NCI-H2081 (cell line): ENCODE data around the gene KRT27.
"Not testable (repeated sequence)": the region's sequence is repeated elsewhere in the genome, so short reads cannot be mapped to it uniquely, and the experiment has no call there.

Source experiments
- DNase-seq, 2 experiments: peaks; one replicate each; lab custom pipeline; 2025; lab: John Stamatoyannopoulos, UW

Gene KRT27

DNA sequence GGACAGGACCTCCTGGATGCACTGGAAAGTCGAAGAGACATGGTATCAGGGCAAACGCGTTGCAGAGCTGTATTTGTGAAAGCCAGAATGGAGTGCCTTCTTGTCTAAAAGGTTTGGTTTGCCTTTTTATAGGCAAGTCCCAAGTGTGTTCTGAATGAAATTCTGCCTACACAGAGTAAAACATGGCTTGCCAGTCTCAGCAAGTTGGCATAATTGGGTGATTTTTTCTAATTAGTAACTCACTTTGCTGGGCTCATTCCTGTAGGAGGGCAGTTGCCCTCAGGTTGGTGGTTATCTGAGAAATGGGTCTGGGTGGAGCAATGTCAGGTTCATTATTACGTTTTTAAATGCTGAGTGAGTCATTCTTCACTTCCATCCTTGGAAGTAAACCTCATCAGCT lies 27.1 kb downstream of the KRT27 start, which contains the start of gene KRT25:
Gene KRT25, minus strand, starts transcription at position 101 of the 400 bp plus-strand sequence. Its CDS starts 60 bp downstream, at position 41.
- DNase-seq = no peak

- no peak for DNase-seq
Measured at GRCh38 chr17:40753804-40754203, 28.5 kb downstream of the KRT27 start.

DNA sequence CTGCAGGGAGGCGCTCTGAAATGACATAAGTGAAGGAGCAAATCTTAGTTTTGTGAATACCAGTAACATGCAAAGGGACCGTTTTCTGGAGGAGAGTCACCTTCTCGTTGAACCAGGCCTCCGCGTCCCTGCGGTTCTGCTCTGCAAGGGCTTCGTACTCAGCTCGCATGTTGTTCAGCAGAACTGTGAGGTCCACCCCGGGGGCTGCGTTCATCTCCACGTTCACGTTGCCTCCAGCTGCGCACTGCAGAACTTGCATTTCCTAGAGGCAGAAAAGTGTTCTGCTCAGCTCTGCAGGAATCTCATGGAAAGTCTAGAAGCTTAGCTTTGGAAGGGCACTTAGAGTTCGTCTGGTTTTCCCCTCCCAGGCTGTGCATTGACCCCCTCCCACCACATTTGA lies 31.3 kb downstream of the KRT27 start:
- DNase-seq = no peak

DNA sequence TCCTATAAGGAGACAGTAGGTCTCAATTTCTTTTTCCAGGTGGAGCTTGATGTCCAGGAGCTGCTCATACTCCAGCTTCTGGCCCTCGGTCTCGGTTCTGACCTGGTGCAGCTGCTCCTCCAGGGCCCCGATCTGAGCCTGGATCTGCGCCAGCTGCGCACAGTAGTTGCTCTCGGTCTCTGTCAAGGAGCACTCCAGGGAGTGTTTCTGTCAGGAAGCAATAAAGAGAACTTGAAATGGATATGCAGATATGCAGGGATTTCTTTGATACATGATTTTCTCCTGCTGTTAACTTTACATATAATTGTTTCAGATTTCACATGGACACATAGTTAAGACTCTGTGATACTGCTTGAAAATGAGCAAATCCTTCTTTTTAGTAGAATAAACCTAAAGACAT lies 32.0 kb downstream of the KRT27 start:
- DNase-seq = no peak

- DNase-seq = not testable (repeated sequence)
Measured at GRCh38 chr17:40748666-40749065, 33.7 kb downstream of the KRT27 start.

DNA sequence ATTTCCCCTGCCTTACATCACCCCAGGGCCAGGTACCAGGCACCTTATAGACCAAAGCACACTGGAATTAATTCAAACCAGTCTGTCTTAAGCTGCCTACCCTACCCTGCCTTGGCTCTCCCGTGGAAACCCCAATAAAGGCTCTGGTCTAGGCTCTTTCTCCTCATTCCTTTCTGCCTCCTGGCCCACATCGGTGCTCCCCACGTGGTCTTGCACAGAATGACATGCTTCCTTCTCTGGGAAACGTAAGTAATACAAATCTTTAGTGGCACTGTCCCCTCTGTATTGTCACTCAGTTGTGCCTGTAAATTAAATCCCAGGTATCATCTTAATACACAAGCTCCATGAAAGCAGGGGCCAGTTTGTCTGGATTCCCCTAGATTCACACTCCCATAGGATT lies 43.8 kb downstream of the KRT27 start:
- DNase-seq = no peak

DNA sequence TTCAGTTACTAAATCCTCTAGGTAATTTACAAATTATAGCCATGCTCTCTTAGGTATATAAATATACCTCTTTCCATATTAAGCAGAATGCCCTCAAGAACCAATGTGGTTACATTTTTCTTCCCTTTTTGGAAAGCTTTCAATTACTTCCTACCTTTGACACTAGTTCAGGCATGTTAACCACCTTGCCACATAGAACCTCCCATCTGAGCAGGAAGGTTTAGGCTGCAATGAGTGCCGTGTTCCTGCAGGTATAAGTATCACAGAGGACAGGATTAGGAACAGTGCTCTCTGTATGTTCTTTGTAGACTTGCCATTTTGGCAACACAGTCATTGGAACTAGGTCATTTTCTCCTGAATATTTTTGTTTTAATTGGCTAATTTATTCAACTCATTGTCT lies 47.3 kb downstream of the KRT27 start:
- no peak for DNase-seq

DNA sequence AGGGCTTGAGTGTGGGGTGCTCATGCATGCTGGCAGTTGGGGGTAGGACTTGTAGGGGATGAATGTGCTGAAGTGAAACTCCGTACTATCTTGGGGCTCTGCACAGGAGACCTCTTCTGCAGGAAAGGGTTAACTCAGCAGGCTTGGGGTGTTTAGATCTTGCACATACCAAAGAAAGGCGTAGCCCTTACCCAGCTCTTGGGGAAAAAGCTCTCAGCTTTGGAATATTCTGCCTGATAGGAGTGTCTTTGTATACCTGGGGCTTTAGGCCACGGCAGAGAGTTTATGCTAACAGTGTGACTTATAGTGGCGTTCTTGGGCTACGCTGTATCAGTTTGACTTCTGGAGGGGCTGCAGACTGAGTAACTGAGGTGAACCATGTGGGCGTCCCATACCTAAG lies 48.3 kb downstream of the KRT27 start:
- DNase-seq = no peak

GRCh38 chr17:40730970-40731369 lies 51.4 kb downstream of the KRT27 start:
- no peak for DNase-seq

GRCh38 chr17:40727447-40728231 lies 54.7 kb downstream of the KRT27 start:
- DNase-seq = no peak

DNA sequence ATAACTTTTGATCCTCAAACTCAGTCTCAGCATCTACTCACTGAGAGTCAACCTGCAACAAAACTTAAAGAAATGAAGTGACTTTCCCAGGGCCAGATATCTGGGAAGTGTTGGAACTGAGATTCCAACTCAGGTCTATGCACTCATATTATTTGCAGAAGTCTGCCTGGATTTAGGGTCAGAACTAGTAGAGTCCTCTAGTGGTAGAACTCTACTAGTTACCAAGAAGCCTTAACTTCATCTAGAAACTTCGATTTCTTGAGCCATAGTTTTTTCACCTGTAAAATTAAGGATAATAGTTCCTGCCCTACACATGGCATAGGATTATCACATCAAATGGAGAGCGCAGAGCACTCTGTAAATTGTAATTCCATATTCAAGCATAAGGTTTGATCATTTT lies 55.4 kb downstream of the KRT27 start:
- no peak for DNase-seq
